Neural progenitor cell (in vitro differentiated cells): ENCODE measurements around the gene CAMK1. TPM values are rescaled to one million over a fixed set of nuclear protein-coding genes. Genes with fewer than 3 reads are reported as not detected.

Source experiments
- DNase-seq: peaks from one replicate; pipeline ENCODE4 v3.0.0-alpha.2; 2016; ENCODE audit warnings: low spot score
- H2AFZ ChIP-seq: fragments of 200-600 bp; sonication (generic); replicated peaks from 2 replicates; pipeline ENCODE4 v1.6.1; 2016; ENCODE audit warnings: antibody characterized with exemption
- H3F3A ChIP-seq: fragments of 200-600 bp; sonication (generic); 2 replicates; pipeline ENCODE4 v1.6.1; 2016; ENCODE audit warnings: antibody characterized with exemption, low read depth
- H3K27ac ChIP-seq: fragments of 200-600 bp; sonication (generic); 2 replicates; pipeline ENCODE4 v1.5.1; 2016; ENCODE audit warnings: mild to moderate bottlenecking
- H3K27me3 ChIP-seq: fragments of 200-600 bp; sonication (generic); 2 replicates; pipeline ENCODE4 v1.6.1; 2016; ENCODE audit warnings: mild to moderate bottlenecking, moderate library complexity
- H3K36me3 ChIP-seq: fragments of 200-600 bp; sonication (generic); 2 replicates; pipeline ENCODE4 v1.5.1; 2016
- H3K4me1 ChIP-seq: fragments of 200-600 bp; sonication (generic); 2 replicates; pipeline ENCODE4 v1.6.1; 2016; ENCODE audit warnings: mixed run types
- H3K4me2 ChIP-seq: fragments of 200-600 bp; sonication (generic); 2 replicates; pipeline ENCODE4 v1.6.1; 2016
- H3K4me3 ChIP-seq: fragments of 200-600 bp; sonication (generic); 2 replicates; pipeline ENCODE4 v1.5.1; 2016
- H3K79me2 ChIP-seq: fragments of 200-600 bp; sonication (generic); 2 replicates; pipeline ENCODE4 v1.6.1; 2016; ENCODE audit warnings: low read depth
- H3K9ac ChIP-seq: fragments of 200-600 bp; sonication (generic); 2 replicates; pipeline ENCODE4 v1.6.1; 2016
- H3K9me3 ChIP-seq: fragments of 200-600 bp; sonication (generic); 2 replicates; pipeline ENCODE4 v1.5.1; 2016; ENCODE audit warnings: low read depth
- H4K20me1 ChIP-seq: fragments of 200-600 bp; sonication (generic); 2 replicates; pipeline ENCODE4 v1.6.1; 2016; ENCODE audit warnings: low read depth
- H3K27ac Mint-ChIP-seq: 3 replicates; pipeline ENCODE4 v1.8.0; 2021; ENCODE audit warnings: mixed read lengths
- H3K27me3 Mint-ChIP-seq: 2 replicates; pipeline ENCODE4 v1.8.0; 2022; ENCODE audit warnings: low read depth, mild to moderate bottlenecking, inconsistent platforms, moderate library complexity, mixed read lengths; ENCODE audit not compliant: insufficient read depth
- H3K36me3 Mint-ChIP-seq: 3 replicates; pipeline ENCODE4 v1.8.0; 2021; ENCODE audit warnings: mixed read lengths
- H3K4me1 Mint-ChIP-seq: 3 replicates; pipeline ENCODE4 v1.8.0; 2021; ENCODE audit warnings: mixed read lengths
- H3K4me3 Mint-ChIP-seq: 3 replicates; pipeline ENCODE4 v1.8.0; 2021; ENCODE audit warnings: mild to moderate bottlenecking, moderate library complexity, mixed read lengths
- H3K9me3 Mint-ChIP-seq: 3 replicates; pipeline ENCODE4 v1.8.0; 2020; ENCODE audit warnings: mixed read lengths
- EZH2 ChIP-seq: fragments of 200-600 bp; sonication (generic); IDR thresholded peaks from 2 replicates; pipeline ENCODE4 v1.6.1; 2017; ENCODE audit warnings: antibody characterized with exemption, mild to moderate bottlenecking, moderate library complexity
- EZH2phosphoT487 ChIP-seq: fragments of 200-600 bp; sonication (generic); IDR thresholded peaks from 2 replicates; pipeline ENCODE4 v1.6.1; 2017; ENCODE audit warnings: antibody characterized with exemption
- total RNA-seq: library from RNA; depleted of rRNA; stranded (reverse); fragments of >200 nt; gene quantifications from 2 replicates; pipeline ENCODE4 v1.2.3, GENCODE V29; 2015; ENCODE audit warnings: low replicate concordance
- TF ChIP-seq, protein P1 (sequence below): fragments of 200-600 bp; sonication (generic); IDR thresholded peaks from 2 replicates; pipeline ENCODE4 v1.5.1; 2017; ENCODE audit warnings: antibody characterized with exemption, mild to moderate bottlenecking

CAMK1 gene
- total RNA-seq, 1 donor from 2014 or later: 24.9 TPM

DNA sequence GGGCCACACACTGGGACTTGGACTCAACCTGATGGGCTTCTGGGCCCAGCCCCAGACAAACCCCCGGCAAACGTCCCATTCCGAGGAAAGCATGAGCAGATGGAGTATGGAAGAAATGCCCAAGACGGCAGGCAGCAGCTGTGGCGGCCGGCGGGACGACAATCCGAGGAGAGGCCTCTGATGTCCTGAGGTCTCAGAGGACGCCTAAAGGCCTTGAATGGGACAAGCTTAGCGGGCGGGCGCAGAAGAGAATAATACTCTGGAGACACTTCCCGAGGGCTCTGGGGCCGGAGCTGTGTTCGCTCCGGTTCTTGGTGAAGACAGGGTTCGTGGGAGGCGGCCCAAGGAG is 20.5 kb downstream of the CAMK1 start:
- Histone ChIP-seq H3K9me3 (no peaks in the 10 kb centered on the region), H2AFZ (peak overlapping the region; percentile 87), H3K4me2 (peak overlapping the region; percentile 82), H3K27me3 (no peaks in the 10 kb centered on the region), H3K27ac (peak overlapping the region; percentile 93), H3K4me1 (peaks cover 4% of the 10 kb centered on the region), H3K36me3 (no peaks in the 10 kb centered on the region), H4K20me1 (no peaks in the 10 kb centered on the region), H3K9ac (peak overlapping the region; percentile 54), H3F3A (peaks cover 27% of the 10 kb centered on the region), H3K79me2 (peaks cover 16% of the 10 kb centered on the region), H3K4me3 (peak overlapping the region; percentile 64)
- Mint-ChIP-seq H3K36me3 (peaks cover 34% of the 10 kb centered on the region), H3K9me3 (no peaks in the 10 kb centered on the region), H3K27ac (peak overlapping the region; percentile 90), H3K27me3 (peaks cover 2% of the 10 kb centered on the region), H3K4me1 (peaks cover 18% of the 10 kb centered on the region), H3K4me3 (peak overlapping the region; percentile 96)
- TF ChIP-seq, protein P1, sequence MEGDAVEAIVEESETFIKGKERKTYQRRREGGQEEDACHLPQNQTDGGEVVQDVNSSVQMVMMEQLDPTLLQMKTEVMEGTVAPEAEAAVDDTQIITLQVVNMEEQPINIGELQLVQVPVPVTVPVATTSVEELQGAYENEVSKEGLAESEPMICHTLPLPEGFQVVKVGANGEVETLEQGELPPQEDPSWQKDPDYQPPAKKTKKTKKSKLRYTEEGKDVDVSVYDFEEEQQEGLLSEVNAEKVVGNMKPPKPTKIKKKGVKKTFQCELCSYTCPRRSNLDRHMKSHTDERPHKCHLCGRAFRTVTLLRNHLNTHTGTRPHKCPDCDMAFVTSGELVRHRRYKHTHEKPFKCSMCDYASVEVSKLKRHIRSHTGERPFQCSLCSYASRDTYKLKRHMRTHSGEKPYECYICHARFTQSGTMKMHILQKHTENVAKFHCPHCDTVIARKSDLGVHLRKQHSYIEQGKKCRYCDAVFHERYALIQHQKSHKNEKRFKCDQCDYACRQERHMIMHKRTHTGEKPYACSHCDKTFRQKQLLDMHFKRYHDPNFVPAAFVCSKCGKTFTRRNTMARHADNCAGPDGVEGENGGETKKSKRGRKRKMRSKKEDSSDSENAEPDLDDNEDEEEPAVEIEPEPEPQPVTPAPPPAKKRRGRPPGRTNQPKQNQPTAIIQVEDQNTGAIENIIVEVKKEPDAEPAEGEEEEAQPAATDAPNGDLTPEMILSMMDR: no peak
- TF ChIP-seq EZH2 (no peak), EZH2phosphoT487 (no peak)
- no peak for DNase-seq

DNA sequence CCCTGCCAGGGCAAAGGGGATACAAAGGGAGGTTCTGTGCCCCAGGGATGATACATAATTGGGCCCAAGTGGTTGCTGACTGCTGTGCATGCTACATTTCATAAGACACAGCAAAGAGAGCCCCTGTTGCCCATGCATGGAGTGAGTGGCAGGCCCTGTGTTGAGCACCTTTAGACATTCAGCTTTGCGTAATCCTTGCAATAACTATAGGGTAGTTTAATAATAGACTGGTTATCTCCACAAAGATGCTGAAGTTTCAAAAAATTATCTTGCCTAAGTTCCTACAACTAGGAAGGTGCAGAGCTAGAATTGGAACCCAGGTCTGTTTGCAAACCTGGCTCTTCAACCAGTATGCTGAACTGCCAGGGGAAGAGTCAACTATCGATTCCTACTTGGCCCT is 21.7 kb downstream of the CAMK1 start:
- H3K4me1 Mint-ChIP-seq: peaks cover 18% of the 10 kb centered on the region
- H4K20me1 ChIP-seq: no peaks in the 10 kb centered on the region
- no peak overlapping the region for H3K27ac ChIP-seq
- peaks cover 2% of the 10 kb centered on the region for H3K27me3 Mint-ChIP-seq
- H3K4me2 ChIP-seq: no peak overlapping the region
- H3K4me1 ChIP-seq: peaks cover 4% of the 10 kb centered on the region
- no peak for DNase-seq
- TF ChIP-seq EZH2 (no peak), EZH2phosphoT487 (no peak)
- TF ChIP-seq, protein P1: no peak
- H3K27me3 ChIP-seq: no peaks in the 10 kb centered on the region
- peaks cover 34% of the 10 kb centered on the region for H3K36me3 Mint-ChIP-seq
- H3K79me2 ChIP-seq: peaks cover 16% of the 10 kb centered on the region
- peaks cover 27% of the 10 kb centered on the region for H3F3A ChIP-seq
- peak overlapping the region; percentile 38 for H3K4me3 Mint-ChIP-seq
- H3K9me3 ChIP-seq: no peaks in the 10 kb centered on the region
- no peak overlapping the region for H3K4me3 ChIP-seq
- H3K27ac Mint-ChIP-seq: no peak overlapping the region
- H3K36me3 ChIP-seq: no peaks in the 10 kb centered on the region
- H3K9me3 Mint-ChIP-seq: no peaks in the 10 kb centered on the region
- H2AFZ ChIP-seq: no peak overlapping the region
- H3K9ac ChIP-seq: no peak overlapping the region

DNA sequence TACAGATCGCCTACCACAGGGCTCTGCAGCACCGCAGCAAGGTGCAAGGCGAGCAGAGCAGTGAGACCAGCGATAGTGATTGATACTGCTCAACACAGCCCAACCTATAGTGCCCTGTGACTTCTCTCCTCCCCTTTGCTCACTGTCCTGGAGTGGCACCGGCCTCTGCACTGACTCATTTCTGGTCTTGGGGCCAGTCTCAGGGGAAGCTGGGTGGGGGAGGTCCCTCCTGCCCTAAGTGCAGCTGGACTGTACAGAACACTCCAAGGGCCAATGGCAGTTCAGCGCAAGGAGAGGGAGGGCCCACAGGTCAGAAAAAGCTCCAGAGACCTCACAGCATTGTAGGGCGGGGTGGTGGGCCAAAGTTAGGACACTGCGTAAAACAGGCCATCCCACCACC is 22.5 kb downstream of the CAMK1 start:
- Mint-ChIP-seq H3K36me3 (peaks cover 34% of the 10 kb centered on the region), H3K27me3 (peaks cover 4% of the 10 kb centered on the region), H3K4me3 (no peak overlapping the region), H3K27ac (no peak overlapping the region), H3K9me3 (no peaks in the 10 kb centered on the region), H3K4me1 (peaks cover 18% of the 10 kb centered on the region)
- no peaks in the 10 kb centered on the region for H3K9me3 ChIP-seq
- H3K4me3 ChIP-seq: no peak overlapping the region
- no peaks in the 10 kb centered on the region for H4K20me1 ChIP-seq
- no peak overlapping the region for H3K27ac ChIP-seq
- no peak for DNase-seq
- H2AFZ ChIP-seq: no peak overlapping the region
- H3K27me3 ChIP-seq: no peaks in the 10 kb centered on the region
- H3K79me2 ChIP-seq: peaks cover 16% of the 10 kb centered on the region
- peaks cover 27% of the 10 kb centered on the region for H3F3A ChIP-seq
- no peak overlapping the region for H3K9ac ChIP-seq
- H3K36me3 ChIP-seq: no peaks in the 10 kb centered on the region
- peaks cover 4% of the 10 kb centered on the region for H3K4me1 ChIP-seq
- H3K4me2 ChIP-seq: no peak overlapping the region
- no peak for TF ChIP-seq EZH2phosphoT487
- TF ChIP-seq EZH2: no peak
- TF ChIP-seq, protein P1: no peak
